ENCODE results near the gene HNRNPA2B1. TPM values are rescaled to one million over a fixed set of nuclear protein-coding genes. Genes with fewer than 3 reads are reported as not detected.

The HNRNPA2B1 gene
- total RNA-seq, 1 donor from 2014 or later, result 62.7 TPM

DNA sequence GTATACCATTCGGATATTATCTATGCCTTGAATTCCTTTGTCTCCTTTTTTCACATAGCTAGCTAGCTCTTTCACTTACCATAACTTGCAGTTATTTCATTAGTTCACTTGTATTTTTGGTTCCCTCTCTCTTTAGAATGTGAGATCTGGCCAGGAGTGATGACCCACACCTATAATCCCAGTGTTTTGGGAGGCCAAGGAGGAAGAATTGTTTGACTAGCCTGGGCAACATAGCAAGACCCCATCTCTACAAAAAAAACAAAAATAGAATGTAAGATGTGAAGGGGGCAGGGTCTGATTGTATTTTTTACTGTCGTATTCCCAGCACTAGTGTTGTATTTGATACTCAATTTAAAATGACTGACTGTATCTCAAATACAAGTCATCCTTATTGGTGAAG is 28.9 kb downstream of the HNRNPA2B1 start:
- Histone ChIP-seq H3K27me3 (ENCODE audit: control insufficient read depth, insufficient read depth, low read length) (no peaks in the 10 kb centered on the region), H3K36me3 (ENCODE audit: control insufficient read depth, insufficient read depth, low read length) (no peaks in the 10 kb centered on the region), H3K4me3 (ENCODE audit: low read depth, low read length) (no peak overlapping the region)
- DNase-seq (ENCODE audit: low read depth), result no peak
- no peak for FAIRE-seq
- TF ChIP-seq CTCF (IDR thresholded peaks at IDR 0.05; ENCODE audit: insufficient read depth, low read length, severe bottlenecking), result no peak

DNA sequence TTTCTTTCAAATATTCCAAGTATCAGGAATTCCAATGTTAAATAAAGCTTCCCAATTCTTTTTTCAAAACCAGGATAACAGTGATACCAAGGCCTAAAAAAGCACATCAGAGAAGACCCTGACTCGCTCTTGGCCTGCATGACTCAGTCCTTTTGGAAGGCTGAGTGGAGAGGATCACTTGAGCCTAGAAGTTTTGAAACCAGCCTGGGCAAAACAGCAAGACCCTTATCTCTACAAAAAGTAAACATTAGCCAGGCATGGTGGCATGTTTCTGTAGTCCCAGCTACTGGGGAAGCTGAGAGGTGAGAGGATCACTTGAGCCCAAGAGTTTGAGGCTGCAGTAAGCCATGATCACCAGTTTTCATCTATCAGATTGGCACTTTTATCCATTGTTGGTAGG is 29.9 kb downstream of the HNRNPA2B1 start:
- Histone ChIP-seq H3K36me3 (ENCODE audit: control insufficient read depth, insufficient read depth, low read length) (no peaks in the 10 kb centered on the region), H3K27me3 (ENCODE audit: control insufficient read depth, insufficient read depth, low read length) (no peaks in the 10 kb centered on the region), H3K4me3 (ENCODE audit: low read depth, low read length) (no peak overlapping the region)
- FAIRE-seq (no peak), DNase-seq (ENCODE audit: low read depth) (no peak)
- no peak for TF ChIP-seq CTCF (IDR thresholded peaks at IDR 0.05; ENCODE audit: insufficient read depth, low read length, severe bottlenecking)

GRCh38 chr7:26169271-26169670 is 31.3 kb downstream of the HNRNPA2B1 start:
- Histone ChIP-seq H3K27me3 (ENCODE audit: control insufficient read depth, insufficient read depth, low read length) (no peaks in the 10 kb centered on the region), H3K36me3 (ENCODE audit: control insufficient read depth, insufficient read depth, low read length) (no peaks in the 10 kb centered on the region), H3K4me3 (ENCODE audit: low read depth, low read length) (no peak overlapping the region)
- DNase-seq (ENCODE audit: low read depth), result no peak
- FAIRE-seq, result no peak
- TF ChIP-seq CTCF (IDR thresholded peaks at IDR 0.05; ENCODE audit: insufficient read depth, low read length, severe bottlenecking), result no peak

DNA sequence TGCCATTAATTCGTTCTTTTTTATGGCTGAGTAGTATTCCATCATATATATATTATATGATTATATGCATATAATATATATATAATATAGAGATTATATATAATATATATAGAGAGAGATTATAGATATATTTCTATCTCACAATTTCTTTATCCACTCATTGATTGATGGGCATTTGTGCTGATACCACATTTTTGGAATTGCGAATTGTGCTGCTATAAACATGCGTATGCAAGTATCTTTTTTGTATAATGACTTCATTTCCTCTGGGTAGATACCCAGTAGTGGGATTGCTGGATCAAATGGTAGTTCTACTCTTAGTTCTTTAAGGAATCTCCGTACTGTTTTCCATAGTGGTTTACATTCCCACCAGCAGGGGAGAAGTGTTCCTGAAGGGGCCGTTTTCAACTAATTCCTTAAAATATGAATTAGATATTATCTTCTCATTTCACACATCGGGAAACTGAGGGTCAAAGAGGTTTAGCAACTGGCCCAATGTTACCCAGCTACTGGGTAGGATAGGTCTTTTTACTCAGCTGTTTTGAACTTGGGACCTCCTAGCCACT is 32.0 kb downstream of the HNRNPA2B1 start:
- no peak for TF ChIP-seq CTCF (IDR thresholded peaks at IDR 0.05; ENCODE audit: insufficient read depth, low read length, severe bottlenecking)
- FAIRE-seq, result no peak

GRCh38 chr7:26167303-26167934 is 33.1 kb downstream of the HNRNPA2B1 start:
- no peaks in the 10 kb centered on the region for H3K36me3 ChIP-seq (ENCODE audit: control insufficient read depth, insufficient read depth, low read length)
- H3K27me3 ChIP-seq (ENCODE audit: control insufficient read depth, insufficient read depth, low read length), result no peaks in the 10 kb centered on the region
- DNase-seq (ENCODE audit: low read depth) (no peak), FAIRE-seq (no peak)
- H3K4me3 ChIP-seq (ENCODE audit: low read depth, low read length), result no peak overlapping the region
- no peak for TF ChIP-seq CTCF (IDR thresholded peaks at IDR 0.05; ENCODE audit: insufficient read depth, low read length, severe bottlenecking)

More for the DNA sequence above, 32.0 kb downstream of the HNRNPA2B1 start:
- no peak for DNase-seq (ENCODE audit: low read depth)
- Histone ChIP-seq H3K27me3 (ENCODE audit: control insufficient read depth, insufficient read depth, low read length) (no peaks in the 10 kb centered on the region), H3K36me3 (ENCODE audit: control insufficient read depth, insufficient read depth, low read length) (no peaks in the 10 kb centered on the region), H3K4me3 (ENCODE audit: low read depth, low read length) (no peak overlapping the region)

Measured in bronchial epithelial cell (primary cell).